Thyroid gland (tissue), 4 donors: ENCODE data around the gene FAM200A.

Experiments used
- POLR2A ChIP-seq, 2 donors: fragments of 450-650 bp; IDR thresholded peaks; one replicate each; pipeline ENCODE4 v1.6.1; 2017; ENCODE audit warnings: antibody characterized with exemption in 2 of 2, mild to moderate bottlenecking in 2 of 2, moderate library complexity in 1 of 2
- TF ChIP-seq, protein P1 (sequence below), 6 experiments: fragments of 200-600 bp in 3 of 6; fragments of 450-650 bp in 3 of 6; sonication (generic) in 3 of 6; IDR thresholded peaks; one replicate each; pipeline ENCODE4 v1.5.1; 2016 to 2019; ENCODE audit warnings: antibody characterized with exemption in 6 of 6, mild to moderate bottlenecking in 2 of 6, inconsistent platforms in 1 of 6, moderate library complexity in 1 of 6

DNA sequence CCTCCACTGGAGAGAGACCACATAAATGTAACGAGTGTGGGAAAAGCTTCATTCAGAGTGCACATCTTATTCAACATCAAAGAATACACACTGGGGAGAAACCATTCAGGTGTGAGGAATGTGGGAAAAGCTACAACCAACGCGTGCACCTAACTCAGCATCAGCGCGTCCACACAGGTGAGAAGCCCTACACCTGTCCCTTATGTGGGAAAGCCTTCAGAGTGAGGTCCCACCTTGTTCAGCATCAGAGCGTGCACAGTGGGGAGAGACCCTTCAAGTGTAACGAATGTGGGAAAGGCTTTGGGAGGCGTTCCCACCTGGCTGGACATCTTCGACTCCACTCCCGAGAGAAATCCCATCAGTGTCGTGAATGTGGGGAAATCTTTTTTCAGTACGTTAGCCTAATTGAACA is 20.6 kb downstream of the FAM200A start:
- TF ChIP-seq, protein P1, sequence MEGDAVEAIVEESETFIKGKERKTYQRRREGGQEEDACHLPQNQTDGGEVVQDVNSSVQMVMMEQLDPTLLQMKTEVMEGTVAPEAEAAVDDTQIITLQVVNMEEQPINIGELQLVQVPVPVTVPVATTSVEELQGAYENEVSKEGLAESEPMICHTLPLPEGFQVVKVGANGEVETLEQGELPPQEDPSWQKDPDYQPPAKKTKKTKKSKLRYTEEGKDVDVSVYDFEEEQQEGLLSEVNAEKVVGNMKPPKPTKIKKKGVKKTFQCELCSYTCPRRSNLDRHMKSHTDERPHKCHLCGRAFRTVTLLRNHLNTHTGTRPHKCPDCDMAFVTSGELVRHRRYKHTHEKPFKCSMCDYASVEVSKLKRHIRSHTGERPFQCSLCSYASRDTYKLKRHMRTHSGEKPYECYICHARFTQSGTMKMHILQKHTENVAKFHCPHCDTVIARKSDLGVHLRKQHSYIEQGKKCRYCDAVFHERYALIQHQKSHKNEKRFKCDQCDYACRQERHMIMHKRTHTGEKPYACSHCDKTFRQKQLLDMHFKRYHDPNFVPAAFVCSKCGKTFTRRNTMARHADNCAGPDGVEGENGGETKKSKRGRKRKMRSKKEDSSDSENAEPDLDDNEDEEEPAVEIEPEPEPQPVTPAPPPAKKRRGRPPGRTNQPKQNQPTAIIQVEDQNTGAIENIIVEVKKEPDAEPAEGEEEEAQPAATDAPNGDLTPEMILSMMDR (IDR thresholded peaks at IDR 0.05) = no peak
- TF ChIP-seq POLR2A (IDR thresholded peaks at IDR 0.05) = no peak
